DMS114 treated with DMSO at 0.1 percent for 48 hours (cell line): ENCODE data around the gene MPP2.

Experiments
- DNase-seq: peaks from one replicate; lab custom pipeline; 2025; ENCODE audit not compliant: unreplicated experiment; lab: John Stamatoyannopoulos, UW

MPP2 gene

DNA sequence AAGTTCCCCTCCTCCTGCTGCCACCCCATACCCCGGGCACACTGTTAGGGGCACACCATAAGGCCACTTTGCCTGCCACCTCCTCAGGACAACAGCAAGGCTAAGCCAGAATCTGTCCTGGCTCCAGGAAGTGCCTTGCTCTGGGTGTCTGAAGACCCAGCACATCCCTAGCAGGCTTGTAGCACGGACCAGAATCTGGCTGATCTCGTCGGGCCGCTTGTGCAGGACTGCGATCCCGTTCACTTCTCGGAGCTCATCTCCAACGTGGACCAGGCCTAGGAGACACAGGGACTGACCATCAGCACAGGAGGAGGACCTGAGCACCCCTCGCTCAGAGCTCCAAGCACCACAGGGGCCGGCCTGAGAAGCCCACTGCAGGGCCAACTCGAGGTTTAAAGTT is 81.8 kb downstream of the MPP2 start:
- no peak for DNase-seq
